ENCODE data around the gene SEMA3B. TPM values are rescaled to one million over a fixed set of nuclear protein-coding genes. Genes with fewer than 3 reads are reported as not detected.

The SEMA3B gene
- total and polyA plus RNA-seq, 8 donors, result 27.5 to 223 (median 43.4) TPM

DNA sequence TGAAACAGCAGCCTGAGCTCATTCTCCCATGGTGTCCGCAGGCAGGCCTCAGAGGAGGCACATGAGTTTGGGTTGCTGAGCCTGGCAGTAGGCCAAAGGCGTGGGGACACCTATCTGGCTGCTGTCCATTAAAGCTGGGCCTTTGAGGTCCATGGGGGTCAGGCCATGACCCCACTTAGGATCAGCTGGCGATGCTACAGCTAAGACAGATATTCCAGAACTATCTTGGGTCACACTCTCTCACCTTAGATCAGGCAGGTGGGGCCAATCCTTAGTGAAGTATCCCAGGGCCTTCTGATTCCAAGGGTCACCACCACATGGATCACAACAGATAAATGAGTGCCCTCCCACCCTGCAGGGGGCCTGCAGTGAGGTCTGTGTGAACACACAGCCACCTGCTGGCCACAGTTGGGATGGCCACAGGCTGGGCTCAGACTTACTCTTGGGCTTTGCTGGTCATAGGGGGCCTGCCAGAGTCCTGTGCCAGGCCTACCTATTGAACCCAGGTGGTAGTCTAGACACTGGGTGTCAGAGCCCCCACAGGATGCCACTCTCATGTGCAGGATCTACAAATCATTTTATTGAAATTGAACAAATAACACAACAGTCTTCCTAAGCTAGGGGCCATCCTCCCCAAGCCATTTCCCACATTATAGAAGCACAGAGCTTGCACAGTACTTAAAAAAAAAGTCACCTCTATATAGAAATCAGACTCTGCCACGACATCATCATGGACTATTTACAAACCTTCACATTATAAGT, 55.6 kb downstream of the SEMA3B start:
- H3K36me3 ChIP-seq, result peaks cover 0 to 8% (median 3%) of the 10 kb centered on the region in 3 donors
- H3K27ac ChIP-seq, result peak overlapping the region; percentile 5 to 31 (median 13)

DNA sequence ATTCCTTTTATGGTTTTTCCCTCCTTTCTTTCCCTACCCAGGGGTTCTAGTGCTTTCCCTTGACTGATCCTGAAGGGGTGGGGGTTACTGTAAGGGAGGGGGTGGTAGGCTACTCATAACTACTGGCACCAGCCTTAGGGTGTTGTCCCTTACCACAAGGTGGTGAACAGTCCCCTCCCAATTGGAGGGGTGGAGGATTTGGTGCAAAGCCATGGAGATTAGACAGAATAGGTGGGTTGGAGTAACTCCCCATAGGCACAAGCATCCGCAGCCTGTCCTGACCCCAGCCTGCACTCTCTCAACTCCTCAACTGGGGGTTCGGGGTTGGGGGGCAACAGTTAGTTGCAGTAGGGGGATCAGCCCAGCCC, 56.1 kb downstream of the SEMA3B start:
- intact Hi-C loops (cut with DNase I), result loop anchor here in 1 of 3 donors (10.0 kb wide), 1 partner anchor 70 kb away; no protein-coding TSS in a partner anchor

More for the DNA sequence above, 55.6 kb downstream of the SEMA3B start:
- peaks cover 13 to 30% (median 27%) of the 10 kb centered on the region in 3 donors for H3K4me1 ChIP-seq
- no peaks in the 10 kb centered on the region for H3K9me3 ChIP-seq
- TF ChIP-seq, protein P1, sequence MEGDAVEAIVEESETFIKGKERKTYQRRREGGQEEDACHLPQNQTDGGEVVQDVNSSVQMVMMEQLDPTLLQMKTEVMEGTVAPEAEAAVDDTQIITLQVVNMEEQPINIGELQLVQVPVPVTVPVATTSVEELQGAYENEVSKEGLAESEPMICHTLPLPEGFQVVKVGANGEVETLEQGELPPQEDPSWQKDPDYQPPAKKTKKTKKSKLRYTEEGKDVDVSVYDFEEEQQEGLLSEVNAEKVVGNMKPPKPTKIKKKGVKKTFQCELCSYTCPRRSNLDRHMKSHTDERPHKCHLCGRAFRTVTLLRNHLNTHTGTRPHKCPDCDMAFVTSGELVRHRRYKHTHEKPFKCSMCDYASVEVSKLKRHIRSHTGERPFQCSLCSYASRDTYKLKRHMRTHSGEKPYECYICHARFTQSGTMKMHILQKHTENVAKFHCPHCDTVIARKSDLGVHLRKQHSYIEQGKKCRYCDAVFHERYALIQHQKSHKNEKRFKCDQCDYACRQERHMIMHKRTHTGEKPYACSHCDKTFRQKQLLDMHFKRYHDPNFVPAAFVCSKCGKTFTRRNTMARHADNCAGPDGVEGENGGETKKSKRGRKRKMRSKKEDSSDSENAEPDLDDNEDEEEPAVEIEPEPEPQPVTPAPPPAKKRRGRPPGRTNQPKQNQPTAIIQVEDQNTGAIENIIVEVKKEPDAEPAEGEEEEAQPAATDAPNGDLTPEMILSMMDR (IDR thresholded peaks at IDR 0.05), result peak; percentile 51 to 73 (median 66)
- no peak for ATAC-seq
- 40 to 46% methylated on average over 4 of the region's 4 CpGs for WGBS, 2 donors
- intact Hi-C loops (cut with DNase I), result loop anchor here in 1 of 3 donors (10.0 kb wide), 1 partner anchor 70 kb away; no protein-coding TSS in a partner anchor
- H3K4me3 ChIP-seq, result no peak overlapping the region
- peak in 4 of 6 donors; percentile 71 to 85 (median 79) for DNase-seq
- H3K27me3 ChIP-seq, result no peaks in the 10 kb centered on the region
- no peak for FAIRE-seq

DNA sequence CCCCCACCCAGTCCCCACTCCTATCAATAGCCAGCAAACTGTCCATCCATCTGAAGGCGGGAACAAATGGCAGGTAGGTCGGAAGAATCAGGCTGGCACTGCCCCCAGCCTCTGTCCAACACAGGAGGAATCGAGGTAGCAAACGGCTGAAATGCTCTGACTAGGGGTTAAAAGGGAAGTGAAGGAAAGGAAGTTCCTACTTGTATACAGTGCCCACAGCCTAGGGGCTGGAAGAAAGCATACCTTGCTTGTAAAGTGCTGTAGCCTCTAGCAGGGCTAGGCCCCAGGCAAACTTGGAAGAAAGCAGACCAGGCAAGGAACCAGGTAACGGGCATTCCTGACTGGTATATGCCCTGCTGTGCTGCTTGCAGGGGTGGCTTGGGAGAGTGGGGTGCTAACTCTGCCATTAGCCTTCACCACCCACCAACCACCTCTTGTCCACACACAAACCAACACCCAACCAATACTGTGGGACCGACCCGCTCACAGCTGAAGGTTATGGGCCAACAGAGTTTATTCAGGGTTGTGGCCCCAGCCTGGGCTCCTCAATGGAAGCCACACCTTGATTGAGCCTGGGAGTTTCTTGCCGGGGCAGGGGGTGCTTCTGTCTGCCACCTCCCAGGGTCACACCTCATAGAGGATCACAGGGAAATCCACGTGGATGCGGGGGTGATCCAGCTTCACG, 56.7 kb downstream of the SEMA3B start:
- ATAC-seq (no peak), DNase-seq (peak in 1 of 6 donors; percentile 33), FAIRE-seq (no peak)
- TF ChIP-seq, protein P1 (IDR thresholded peaks at IDR 0.05), result no peak
- 77 to 80% methylated on average over 11 of the region's 11 CpGs for WGBS, 2 donors
- no peak overlapping the region for H3K27ac ChIP-seq
- intact Hi-C loops (cut with DNase I), result loop anchor here in 1 of 3 donors (10.0 kb wide), 1 partner anchor 71 kb away; no protein-coding TSS in a partner anchor
- H3K36me3 ChIP-seq, result peaks cover 4 to 16% (median 13%) of the 10 kb centered on the region in 3 donors
- H3K4me3 ChIP-seq, result no peak overlapping the region
- no peaks in the 10 kb centered on the region for H3K9me3 ChIP-seq
- peaks cover 8 to 24% (median 16%) of the 10 kb centered on the region in 3 donors for H3K4me1 ChIP-seq
- no peaks in the 10 kb centered on the region for H3K27me3 ChIP-seq

More for the DNA sequence above, 56.1 kb downstream of the SEMA3B start:
- DNase-seq, result no peak
- Histone ChIP-seq H3K27ac (no peak overlapping the region), H3K9me3 (no peaks in the 10 kb centered on the region), H3K4me3 (no peak overlapping the region), H3K27me3 (no peaks in the 10 kb centered on the region), H3K36me3 (peaks cover 0 to 11% (median 9%) of the 10 kb centered on the region in 3 donors), H3K4me1 (peaks cover 12 to 28% (median 21%) of the 10 kb centered on the region in 3 donors)
- WGBS, 2 donors, result 80 to 82% methylated on average over 2 of the region's 2 CpGs
- TF ChIP-seq, protein P1 (IDR thresholded peaks at IDR 0.05), result no peak
- ATAC-seq, result no peak
- no peak for FAIRE-seq

DNA sequence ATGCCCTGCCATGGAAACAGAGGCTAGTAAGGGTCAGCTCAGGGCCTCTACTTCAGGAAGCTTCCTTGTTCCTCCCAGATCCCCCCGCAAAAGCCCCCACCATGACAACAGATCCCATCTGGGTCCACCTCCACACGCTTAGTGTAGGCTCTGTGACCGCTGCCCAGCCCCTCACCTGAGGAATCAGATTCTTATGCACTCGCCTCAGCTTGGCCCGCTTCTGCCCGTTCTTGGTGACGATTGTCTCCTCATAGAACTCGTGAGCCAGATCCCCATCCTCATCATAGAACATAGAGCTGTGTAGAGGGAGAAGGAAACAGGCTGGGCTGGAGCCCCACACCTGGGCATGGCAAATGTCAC, 57.2 kb downstream of the SEMA3B start:
- no peak for ATAC-seq
- peaks cover 8 to 24% (median 16%) of the 10 kb centered on the region in 3 donors for H3K4me1 ChIP-seq
- no peaks in the 10 kb centered on the region for H3K9me3 ChIP-seq
- TF ChIP-seq, protein P1 (IDR thresholded peaks at IDR 0.05), result no peak
- peaks cover 8 to 22% (median 17%) of the 10 kb centered on the region in 3 donors for H3K36me3 ChIP-seq
- FAIRE-seq, result no peak
- intact Hi-C loops (cut with DNase I), result loop anchor here in 1 of 3 donors (10.0 kb wide), 1 partner anchor 71 kb away; no protein-coding TSS in a partner anchor
- WGBS, 2 donors, result 83 to 84% methylated on average over 8 of the region's 8 CpGs
- peak in 1 of 6 donors; percentile 55 for DNase-seq
- no peak overlapping the region for H3K4me3 ChIP-seq
- no peaks in the 10 kb centered on the region for H3K27me3 ChIP-seq
- H3K27ac ChIP-seq, result no peak overlapping the region

All from pancreas (tissue), 10 donors.